H1 (cell line): ENCODE data around the gene RALGAPB. TPM values are rescaled to one million over a fixed set of nuclear protein-coding genes. Genes with fewer than 3 reads are reported as not detected.

Experiments
- CHD7 ChIP-seq: fragments of 300-600 bp; sonication (generic); IDR thresholded peaks from 2 replicates; pipeline ENCODE4 v1.7.1; 2012; ENCODE audit warnings: low read length, moderate library complexity, mild to moderate bottlenecking, inconsistent platforms; ENCODE audit not compliant: insufficient replicate concordance
- POLR2AphosphoS5 ChIP-seq: IDR thresholded peaks from 2 replicates; pipeline ENCODE4 v1.6.1; 2011; ENCODE audit warnings: low read depth, low read length
- SRF ChIP-seq: IDR thresholded peaks from 2 replicates; pipeline ENCODE4 v1.6.1; 2011; ENCODE audit warnings: mild to moderate bottlenecking, low read depth, low read length, moderate library complexity
- TAF1 ChIP-seq: IDR thresholded peaks from 2 replicates; pipeline ENCODE4 v1.6.1; 2011; ENCODE audit warnings: mild to moderate bottlenecking, low read depth, low read length
- polyA plus RNA-seq, 7 experiments: library from polyadenylated mRNA; depleted of rRNA in 3 of 7; stranded (reverse) in 5 of 7; unstranded in 2 of 7; fragments of >200 nt in 5 of 7; fragments of 200-250 nt in 2 of 7; gene quantifications; 1 replicate in 5 of 7; 2 replicates in 1 of 7; 4 replicates in 1 of 7; pipeline versions ENCODE4 v1.2.1 to v1.2.3, GENCODE V29; 2011 to 2013; ENCODE audit warnings: missing spikeins in 2 of 7, mixed read lengths in 2 of 7
- total RNA-seq: library from RNA; stranded (reverse); fragmentation: NEBNext Ultra II Directional; extraction: Animal tissue kit (Norgen Biotek cat#: 25700); gene quantifications from 2 replicates; pipeline ENCODE4 v1.2.1, GENCODE V29; 2021
- TF ChIP-seq, protein P1 (sequence below): IDR thresholded peaks from 2 replicates; pipeline ENCODE4 v1.6.1; 2011; ENCODE audit warnings: low read length, improper control_type of control experiment

RALGAPB gene
- total and polyA plus RNA-seq, 2 of the 8 experiments (the other 6 are each of a cell fraction or from before 2014, with no cell fraction given), result 10.6 to 35.1 TPM

- TF ChIP-seq CHD7 (no peak), TAF1 (no peak), SRF (no peak), POLR2AphosphoS5 (no peak)
- TF ChIP-seq, protein P1, sequence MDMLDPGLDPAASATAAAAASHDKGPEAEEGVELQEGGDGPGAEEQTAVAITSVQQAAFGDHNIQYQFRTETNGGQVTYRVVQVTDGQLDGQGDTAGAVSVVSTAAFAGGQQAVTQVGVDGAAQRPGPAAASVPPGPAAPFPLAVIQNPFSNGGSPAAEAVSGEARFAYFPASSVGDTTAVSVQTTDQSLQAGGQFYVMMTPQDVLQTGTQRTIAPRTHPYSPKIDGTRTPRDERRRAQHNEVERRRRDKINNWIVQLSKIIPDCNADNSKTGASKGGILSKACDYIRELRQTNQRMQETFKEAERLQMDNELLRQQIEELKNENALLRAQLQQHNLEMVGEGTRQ, result no peak
These were observed 74.8 kb downstream of the RALGAPB start (continued) for GRCh38 chr20:38547288-38548085.
